PFSK-1 (cell line): ENCODE measurements around the gene HCFC1.

Experiments
- REST ChIP-seq, 2 experiments: IDR thresholded peaks; 2 replicates each; pipeline versions ENCODE4 v1.6.1 to v1.8.0; 2011 to 2012; ENCODE audit warnings: low read depth in 2 of 2, low read length in 2 of 2, control low read depth in 1 of 2, inconsistent platforms in 1 of 2, mild to moderate bottlenecking in 1 of 2, moderate library complexity in 1 of 2; ENCODE audit not compliant: insufficient read depth in 1 of 2
- SIN3A ChIP-seq: IDR thresholded peaks from 2 replicates; pipeline ENCODE4 v1.6.1; 2012; ENCODE audit warnings: mild to moderate bottlenecking, low read length, moderate library complexity, borderline replicate concordance; ENCODE audit not compliant: insufficient read depth
- TAF1 ChIP-seq: IDR thresholded peaks from 2 replicates; pipeline ENCODE4 v1.6.1; 2012; ENCODE audit warnings: low read length, control low read depth, borderline replicate concordance; ENCODE audit not compliant: insufficient read depth

DNA sequence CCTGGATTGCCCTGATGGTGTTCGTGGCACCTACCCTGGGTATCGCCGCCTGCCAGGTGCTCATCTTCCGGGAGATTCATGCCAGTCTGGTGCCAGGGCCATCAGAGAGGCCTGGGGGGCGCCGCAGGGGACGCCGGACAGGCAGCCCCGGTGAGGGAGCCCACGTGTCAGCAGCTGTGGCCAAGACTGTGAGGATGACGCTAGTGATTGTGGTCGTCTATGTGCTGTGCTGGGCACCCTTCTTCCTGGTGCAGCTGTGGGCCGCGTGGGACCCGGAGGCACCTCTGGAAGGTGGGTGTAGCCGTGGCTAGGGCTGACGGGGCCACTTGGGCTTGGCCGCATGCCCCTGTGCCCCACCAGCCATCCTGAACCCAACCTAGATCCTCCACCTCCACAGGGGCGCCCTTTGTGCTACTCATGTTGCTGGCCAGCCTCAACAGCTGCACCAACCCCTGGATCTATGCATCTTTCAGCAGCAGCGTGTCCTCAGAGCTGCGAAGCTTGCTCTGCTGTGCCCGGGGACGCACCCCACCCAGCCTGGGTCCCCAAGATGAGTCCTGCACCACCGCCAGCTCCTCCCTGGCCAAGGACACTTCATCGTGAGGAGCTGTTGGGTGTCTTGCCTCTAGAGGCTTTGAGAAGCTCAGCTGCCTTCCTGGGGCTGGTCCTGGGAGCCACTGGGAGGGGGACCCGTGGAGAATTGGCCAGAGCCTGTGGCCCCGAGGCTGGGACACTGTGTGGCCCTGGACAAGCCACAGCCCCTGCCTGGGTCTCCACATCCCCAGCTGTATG lies 65.3 kb downstream of the HCFC1 start:
- TF ChIP-seq TAF1 (no peak), REST (IDR thresholded peaks at IDR 0.05; ENCODE audit: insufficient read depth in 1 of 2, low read depth in 2 of 2, low read length in 2 of 2) (no peak), SIN3A (no peak)
